ENCODE data around the gene RPS6KB2.
A peak's percentile ranks its signal among the peaks of the same experiment; 100 is the strongest.
"Not testable (repeated sequence)": the region's sequence is repeated elsewhere in the genome, so short reads cannot be mapped to it uniquely, and the experiment has no call there.

RPS6KB2 gene

DNA sequence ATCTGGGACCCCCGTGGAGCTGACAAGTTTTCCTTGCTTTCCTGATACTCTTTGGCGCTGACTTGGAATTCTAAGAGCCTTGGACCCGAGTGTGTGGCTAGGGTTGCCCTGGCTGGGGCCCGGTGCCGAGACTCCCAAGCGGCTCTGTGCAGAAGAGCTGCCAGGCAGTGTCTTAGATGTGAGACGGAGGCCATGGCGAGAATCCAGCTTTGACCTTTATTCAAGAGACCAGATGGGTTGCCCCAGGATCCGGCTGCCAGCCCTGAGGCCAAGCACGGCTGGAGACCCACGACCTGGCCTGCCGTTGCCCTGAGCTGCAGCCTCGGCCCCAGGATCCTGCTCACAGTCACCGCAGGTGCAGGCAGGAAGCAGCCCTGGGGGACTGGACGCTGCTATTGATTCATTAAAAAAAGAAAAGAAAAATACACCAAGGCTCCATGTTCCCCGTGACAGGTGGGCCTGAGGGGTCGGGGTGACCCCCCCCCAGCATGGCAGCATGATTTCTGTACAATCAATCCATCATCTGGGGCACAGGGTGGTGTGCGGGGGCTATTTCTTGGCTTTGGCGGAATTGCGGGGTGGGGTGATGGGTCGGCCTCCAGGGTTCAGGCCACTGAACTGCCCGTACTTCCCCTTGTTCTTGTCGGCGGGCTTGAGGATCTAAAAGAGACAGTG is 30.2 kb upstream of the RPS6KB2 start:
- no peak for DNase-seq

DNA sequence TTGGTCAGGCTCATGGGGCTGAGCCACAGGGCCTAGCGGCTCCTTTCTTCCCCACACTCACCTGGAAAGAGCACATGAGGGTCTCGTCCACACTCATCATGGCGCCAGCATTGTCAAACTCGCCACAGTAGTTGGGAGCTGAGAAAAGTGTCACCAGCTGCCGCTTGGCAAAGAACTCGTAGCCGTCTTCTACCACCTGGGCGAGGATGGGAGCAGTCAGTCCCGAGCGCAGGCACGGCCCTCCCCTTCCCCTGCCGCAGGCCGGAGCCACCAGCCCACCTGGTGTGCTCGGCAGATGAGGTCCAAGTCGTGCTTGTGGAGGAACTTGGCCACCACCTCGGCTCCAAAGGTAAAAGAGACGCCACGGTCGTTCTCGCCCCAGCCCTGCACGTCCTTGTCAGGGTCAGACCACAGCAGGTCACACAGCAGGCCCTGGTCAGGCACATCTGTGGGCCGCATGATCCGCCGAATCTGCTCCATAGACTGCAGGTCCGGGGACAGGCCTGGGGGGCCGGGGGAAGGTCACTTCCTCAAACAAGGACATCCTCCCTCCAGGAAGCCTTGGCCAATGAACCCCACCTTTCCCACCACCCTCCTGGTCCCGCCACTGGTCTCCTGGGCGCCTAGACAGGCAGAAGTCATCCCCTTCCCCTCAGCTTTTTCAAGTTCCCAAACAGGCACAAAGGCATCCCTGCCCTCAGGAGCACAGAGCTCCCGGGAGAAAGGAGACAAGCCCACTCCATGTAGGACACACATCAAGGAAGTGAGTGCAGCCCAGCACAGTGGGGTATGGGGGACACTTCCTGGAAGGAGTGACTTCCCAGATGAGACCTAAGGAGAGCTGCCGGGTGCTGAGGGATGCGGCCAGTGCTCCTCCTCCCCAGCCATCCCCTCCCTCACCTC is 29.4 kb upstream of the RPS6KB2 start:
- no peak for DNase-seq

DNA sequence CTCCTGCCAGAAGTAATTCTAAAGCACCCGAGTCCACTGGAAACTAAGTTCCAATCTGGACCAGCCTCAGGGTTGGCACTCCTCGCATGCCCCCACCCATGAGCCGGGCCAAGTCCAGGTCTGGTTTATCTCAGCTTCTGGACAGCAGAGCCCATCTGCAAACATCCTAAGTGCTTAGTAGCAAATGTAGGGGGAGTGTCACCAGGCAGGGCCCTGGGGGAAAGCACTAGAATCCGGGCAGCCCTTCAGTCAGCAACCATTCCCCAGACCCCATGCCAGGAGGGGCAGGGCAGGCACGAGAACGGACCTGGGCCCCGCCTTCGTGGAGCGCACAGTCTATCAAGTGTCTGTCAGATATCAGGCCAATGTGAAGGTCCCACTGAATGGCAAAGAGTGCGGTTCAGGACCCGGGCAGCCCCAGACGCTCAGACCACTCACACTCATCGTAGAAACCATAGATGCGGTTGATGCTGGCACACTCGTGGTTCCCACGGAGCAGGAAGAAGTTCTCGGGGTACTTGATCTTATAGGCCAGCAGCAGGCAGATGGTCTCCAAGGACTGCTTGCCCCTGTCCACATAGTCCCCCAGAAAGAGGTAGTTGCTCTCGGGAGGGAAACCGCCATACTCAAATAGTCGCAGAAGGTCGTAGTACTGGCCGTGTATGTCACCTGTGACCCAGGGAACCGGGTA is 27.9 kb upstream of the RPS6KB2 start:
- DNase-seq = peak; percentile 31

DNA sequence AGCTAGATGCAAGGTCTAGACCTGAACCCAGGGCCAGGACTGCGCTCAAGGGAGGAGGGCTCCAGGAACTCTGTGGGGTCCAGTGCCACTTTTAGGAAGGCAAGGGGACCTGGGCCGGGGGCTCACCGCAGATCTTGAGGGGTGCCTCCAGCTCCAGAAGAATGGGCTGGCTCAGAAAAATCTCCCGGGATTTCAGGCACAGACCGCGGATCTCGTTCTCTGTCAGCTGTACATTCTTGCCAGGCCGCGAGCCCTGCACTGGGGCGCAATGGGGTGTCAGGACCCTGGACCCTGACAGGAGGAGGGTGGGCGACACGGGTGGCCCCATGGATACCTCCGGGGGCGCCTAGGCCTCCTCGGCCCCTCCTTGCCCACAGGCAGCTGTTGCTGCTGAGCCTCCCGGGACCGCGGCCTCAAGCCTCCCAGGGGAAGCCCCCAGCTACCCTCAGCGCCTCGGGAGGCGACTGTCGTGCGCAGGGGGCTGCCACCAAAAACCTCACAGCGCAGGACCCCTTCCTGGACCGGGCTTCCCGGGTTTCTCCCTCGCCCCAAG is 27.3 kb upstream of the RPS6KB2 start:
- DNase-seq = no peak

DNA sequence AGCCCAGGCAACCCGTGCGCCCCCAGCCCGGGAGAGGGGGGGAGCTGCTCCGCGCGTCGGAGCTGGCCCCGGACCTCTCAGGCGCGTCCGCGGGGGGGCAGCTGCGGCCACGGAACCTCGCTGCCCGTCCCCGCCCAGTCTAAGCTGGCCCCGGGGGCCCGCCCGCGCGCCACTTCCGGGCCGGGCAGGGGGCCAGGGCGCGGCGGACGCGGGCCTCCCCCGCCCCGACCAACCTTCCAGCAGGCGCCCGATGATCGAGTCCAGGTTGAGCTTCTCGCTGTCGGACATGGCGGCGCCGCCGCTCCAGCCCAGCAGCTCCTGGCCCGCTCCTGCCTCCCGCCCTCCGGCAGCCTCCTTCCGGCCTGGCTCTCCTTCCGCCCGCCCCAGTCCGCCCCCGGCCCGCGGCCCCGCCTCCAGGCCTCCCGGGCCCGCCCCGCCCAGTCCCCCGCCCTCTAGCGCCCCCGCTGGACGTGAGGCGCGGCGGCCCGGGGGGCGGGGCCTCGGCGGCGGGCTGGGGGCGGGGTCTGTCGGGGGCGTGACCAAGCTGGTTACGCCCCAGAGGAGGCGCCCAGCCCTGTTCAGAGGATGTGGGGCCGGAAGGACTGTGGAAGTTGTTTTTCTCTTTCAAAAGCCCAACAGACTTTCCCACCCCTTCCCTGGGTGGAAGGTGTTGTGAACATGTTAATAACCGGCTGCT is 26.7 kb upstream of the RPS6KB2 start, which contains the start of gene PPP1CA:
PPP1CA (minus strand) TSS at position 364 of the 697 bp plus-strand sequence; CDS start at position 288, 76 bp downstream.
- DNase-seq = peak; percentile 96

DNA sequence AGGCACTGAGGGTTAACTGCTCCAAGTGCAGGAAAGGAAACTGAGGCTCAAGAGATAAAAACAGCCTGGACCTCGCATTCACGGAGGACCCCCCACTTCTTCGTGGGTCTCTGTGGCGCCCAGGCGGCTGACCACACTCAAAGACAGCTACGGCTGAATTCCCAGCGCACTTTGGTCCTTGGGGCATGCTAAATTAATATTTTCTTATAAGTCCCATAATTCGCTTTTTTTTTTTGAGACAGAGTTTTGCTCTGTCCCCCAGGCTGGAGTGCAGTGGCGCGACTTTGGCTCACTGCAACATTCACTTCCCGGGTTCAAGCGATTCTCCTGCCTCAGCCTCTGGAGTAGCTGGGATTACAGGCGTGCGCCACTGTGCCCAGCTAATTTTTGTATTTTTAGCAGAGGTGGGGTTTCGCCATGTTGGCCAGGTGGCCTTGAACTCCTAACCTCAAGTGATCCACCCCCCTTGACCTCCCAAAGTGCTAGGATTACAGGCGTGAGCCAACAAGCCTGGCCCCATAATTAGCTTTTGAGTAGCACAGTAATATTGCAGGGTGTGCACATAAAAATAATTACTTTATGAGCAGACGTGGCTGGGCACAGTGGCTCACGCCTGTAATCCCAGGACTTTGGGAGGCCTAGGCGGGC is 26.0 kb upstream of the RPS6KB2 start:
- DNase-seq = not testable (repeated sequence)

DNA sequence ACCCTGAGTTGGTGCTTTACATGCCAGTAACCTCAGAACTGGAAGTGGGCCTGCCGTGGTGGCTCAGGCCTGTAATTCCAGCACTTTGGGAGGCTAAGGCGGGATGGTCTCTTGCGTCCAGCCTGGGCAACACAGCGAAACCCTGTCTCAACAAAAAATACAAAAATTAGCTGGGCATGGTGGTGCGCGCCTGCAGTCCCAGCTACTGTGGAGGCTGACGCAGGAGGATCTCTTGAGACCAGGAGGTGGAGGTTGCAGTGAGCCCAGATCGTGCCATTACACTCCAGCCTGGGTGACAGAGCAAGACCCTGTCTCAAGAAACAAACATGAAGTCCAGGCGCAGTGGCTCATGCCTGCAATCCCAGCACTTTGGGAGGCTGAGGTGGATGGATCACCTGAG is 25.2 kb upstream of the RPS6KB2 start:
- not testable (repeated sequence) for DNase-seq

DNA sequence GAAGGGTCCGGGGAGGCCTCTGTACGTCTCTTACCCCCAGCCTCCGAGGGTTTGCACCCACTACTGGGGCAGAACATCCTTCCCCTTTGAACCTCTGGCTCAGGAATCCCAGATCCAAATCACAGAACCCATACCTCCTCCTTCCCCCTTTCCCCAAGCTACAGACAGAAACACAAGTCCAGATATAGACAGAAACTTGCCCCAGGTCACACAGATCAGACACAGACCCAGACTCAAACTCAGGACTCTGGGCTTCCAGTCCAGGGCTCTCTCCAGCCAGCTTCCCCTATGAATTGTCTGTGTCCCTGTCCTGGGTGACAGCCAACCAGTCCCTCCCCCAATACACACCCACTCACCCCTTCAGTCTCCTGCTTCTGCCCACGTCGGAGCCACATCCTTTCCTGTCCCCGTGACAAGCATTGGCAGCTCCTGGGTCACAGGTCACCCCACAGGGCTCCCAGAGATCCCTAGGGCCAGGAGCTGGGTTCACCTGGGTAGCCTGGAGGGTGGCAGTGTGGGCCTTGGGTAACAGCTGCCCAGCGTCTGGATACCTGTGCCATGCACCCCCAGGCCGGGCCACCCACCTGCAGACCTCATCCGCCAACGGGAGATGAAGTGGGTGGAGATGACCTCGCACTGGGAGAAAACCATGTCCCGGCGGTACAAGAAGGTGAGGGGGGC is 23.6 kb upstream of the RPS6KB2 start:
- DNase-seq = peak; percentile 54

DNA sequence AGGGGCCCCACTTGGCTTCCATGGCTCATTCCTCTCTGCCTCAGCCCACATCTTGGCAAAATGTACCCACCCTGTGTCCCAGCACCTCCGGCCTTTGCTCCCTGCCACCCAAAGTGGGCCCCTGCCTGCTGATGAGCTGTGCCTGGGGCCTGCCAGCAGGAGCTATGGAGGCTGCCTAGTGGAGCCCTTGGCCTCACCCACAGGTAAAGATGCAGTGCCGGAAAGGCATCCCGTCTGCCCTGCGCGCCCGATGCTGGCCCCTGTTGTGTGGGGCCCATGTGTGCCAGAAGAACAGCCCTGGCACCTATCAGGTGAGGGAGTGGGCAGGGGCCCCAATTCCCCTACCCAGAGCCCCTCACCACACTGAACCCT is 23.1 kb upstream of the RPS6KB2 start:
- DNase-seq = peak; percentile 34

DNA sequence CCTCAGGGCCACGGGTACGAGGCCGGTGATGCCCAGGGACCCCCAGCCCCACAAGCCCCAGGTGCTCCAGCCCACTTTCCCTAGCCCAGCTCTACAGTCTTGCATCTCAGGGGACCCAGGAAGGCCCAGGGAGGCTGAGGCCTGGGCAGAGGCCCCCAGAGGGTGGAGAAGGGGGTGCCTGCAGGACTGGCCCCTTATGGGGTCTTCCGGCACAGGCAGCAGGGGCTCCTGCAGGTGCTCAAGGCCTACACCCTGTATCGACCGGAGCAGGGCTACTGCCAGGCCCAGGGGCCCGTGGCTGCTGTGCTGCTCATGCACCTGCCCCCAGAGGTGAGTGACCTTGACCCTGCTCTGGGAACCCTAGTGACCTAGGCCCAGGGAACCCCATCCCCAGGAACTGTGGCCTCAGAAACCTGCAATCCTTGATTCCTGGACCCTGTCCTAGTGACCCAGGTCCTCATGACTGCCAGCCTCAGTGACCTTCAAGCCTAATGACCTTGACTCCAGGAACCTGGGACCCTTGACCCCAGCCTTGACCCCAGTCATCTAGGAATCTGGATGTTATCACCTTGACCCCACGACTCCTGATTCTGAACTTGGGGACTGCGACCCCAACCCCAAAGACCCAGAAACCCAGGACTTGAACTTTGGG is 22.5 kb upstream of the RPS6KB2 start:
- no peak for DNase-seq

DNA sequence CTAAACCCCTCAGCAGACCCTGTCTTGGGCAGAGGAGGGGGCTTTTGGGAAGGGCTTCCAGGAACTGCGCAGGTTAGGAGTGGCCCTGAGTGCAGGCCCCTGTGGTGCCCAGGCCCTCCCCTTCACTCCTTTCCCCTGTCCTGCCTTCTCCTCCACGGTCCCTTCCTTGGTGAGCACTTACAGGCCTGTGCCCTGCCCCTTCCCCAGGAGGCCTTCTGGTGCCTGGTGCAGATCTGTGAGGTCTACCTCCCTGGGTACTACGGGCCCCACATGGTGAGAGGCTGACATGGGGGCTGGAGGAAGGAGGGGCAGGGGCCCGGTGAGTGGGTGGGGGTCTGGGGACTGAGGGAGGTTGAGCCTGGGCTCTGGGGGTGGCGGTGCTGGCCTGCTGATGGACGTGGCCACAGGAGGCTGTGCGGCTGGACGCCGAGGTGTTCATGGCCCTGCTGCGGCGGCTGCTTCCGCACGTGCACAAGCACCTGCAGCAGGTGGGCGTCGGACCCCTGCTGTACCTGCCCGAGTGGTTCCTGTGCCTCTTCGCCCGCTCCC is 21.8 kb upstream of the RPS6KB2 start:
- DNase-seq = no peak

DNA sequence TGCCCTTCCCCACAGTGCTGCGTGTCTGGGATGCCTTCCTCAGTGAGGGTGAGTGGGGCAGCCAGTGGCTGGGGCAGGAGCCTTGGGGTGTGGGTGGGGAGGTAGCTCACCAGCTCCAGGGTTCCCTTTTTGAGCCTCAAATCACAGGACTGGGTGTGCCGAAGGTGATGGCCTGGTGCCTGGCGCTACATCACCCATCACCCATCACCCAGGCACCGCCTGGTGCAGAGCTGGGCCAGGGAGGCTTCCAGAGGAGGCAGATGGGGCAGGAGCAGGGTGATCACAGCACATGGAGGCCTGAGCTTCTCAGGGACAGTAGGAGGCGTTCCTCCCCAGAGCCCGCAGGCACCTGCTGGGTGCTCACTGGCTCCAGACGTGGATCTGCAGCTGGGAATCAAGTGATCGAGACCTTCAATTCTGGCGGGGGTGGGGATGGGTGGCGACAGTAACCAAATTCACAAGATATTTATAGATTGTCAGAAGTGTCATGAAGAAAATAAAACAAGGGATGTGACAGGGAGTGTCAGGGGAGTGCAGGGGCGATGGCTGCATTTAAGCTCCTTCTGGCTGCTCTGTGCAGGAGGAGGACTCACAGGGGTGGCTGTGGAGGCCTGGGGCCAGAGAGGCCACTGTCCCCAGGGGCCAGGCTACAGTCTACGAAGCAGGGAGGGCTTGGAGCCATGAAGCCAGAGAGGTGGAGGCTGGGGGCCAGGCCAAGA is 21.2 kb upstream of the RPS6KB2 start:
- DNase-seq = peak; percentile 52

DNA sequence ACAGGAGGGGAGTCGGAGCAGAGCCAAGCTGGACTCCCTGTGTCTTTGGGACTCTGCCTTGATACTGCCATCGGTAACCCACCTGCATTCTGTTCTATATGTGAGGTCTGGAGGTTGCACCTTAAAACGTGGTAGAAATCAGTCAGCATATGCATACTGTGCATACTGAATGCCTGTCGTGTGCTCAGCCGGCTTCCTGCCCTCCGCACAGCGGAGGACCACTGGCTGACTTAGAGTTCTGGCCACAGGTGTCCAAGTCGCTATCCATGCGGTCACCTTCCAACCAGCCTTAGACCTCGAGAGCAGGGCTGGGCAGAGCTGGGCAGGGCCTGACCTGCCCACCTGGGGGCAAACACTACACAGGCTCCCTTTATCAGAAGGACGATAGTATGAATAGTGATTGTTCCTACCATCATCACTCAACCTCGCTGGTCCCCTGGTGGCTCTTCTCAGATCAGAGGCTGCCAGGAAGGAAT is 20.6 kb upstream of the RPS6KB2 start:
- DNase-seq = peak; percentile 31

DNA sequence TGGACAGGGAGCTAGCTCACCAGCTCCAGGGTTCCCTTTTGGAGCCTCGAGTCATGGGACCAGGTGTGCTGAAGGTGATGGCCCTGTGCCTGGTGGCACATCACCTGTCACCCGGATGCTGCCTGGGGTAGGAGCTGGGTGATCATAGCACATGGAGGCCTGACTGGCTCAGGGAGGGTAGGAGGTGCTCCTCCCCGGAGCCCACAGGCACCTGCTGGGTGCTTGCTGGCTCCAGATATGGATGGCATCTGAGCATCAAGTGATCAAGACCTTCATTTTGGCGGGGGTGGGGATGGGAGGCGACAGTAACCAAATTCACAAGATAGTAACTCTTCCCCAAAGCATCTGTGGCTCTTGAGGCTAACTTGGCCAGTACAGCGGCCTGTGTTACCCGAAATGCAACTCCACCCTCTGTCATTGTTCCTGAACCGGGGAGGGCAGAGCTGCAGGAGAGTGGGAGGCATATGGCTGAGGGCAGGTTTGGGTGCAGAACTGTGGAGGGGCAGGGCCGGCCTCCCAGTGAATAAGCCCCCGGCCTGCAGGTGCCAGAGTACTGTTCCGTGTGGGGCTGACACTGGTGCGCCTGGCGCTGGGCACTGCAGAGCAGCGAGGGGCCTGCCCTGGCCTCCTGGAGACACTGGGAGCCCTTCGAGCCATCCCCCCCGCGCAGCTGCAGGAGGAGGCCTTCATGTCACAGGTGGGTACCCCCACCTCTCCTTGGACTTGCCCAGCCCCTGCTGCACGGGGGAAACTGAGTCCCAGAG is 19.7 kb upstream of the RPS6KB2 start:
- peak; percentile 49 for DNase-seq

DNA sequence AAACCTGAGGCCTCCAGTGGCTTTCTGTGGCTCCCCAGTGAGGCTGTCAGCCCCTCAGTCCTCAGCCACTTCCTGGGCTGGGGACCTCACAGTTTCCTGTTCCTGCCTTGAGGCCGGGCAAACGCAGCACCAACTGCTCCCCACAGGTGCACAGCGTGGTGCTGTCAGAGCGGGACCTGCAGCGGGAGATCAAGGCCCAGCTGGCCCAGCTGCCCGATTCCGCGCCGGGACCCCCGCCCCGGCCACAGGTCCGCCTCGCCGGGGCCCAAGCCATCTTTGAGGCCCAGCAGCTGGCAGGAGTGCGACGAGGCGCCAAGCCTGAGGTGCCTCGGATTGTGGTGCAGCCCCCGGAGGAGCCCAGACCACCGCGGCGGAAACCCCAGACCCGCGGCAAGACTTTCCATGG is 19.0 kb upstream of the RPS6KB2 start:
- peak; percentile 68 for DNase-seq

DNA sequence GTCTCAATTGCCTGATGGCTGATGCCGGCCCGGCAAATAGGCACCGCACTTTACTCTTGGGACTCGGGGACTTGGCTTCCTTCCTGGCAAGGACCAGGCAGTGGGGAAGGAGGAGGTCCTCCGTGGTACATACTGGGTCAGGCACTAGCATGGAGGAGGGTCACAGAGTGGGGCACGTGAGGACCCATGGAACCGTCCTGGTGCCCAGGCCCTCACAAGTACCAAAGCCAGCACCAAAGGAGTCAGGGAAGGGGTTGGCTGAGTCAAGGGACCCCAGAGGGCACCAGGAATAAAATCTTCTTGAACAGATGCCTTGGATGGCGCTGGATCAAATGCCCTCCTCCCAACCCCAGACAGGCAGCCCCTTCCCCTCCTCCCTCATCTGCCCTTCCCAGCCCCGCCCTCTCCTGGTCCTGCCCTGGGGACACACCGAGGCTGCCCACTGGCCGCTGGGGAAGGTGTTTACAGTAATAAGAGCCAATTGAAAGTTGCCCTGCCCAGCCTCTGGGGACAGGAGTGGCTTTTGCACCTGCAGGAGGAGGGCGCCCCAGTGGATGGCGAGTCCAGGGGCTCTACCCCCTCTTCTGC is 18.4 kb upstream of the RPS6KB2 start:
- DNase-seq = peak; percentile 34

DNA sequence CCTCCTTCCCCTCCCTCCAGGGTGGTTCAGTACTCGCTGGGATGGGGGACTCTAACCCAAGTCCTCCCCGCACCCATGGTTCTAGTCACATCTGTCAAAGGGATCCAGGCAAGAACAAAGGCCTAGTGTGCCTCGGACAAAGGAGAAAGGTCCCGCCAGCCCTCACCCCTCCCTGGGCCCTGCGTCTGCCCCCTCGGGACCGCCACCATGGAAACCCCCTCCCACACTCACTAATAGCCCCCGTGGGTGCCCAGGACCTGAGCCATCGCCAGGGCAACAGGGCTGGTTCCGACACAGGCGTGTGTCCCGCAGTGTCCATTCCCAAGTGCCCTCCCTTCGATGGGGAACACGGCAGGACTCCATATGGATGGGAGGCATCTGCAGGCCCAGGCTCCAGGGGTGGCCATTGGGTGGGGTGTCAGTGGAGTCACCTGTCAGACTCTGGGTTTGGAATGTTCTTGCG is 17.9 kb upstream of the RPS6KB2 start:
- no peak for DNase-seq
